HepG2 (cell line): ENCODE measurements around the gene SEMA7A. TPM values are rescaled to one million over a fixed set of nuclear protein-coding genes. Genes with fewer than 3 reads are reported as not detected.

Experiments used
- BCL6 ChIP-seq: IDR thresholded peaks from 2 replicates; pipeline ENCODE4 v1.6.1; 2016; ENCODE audit warnings: missing genetic modification reagents, missing compliant biosample characterization
- CTCF ChIP-seq: sonication (generic); formaldehyde crosslinking; IDR thresholded peaks from 2 replicates; pipeline ENCODE4 v1.5.0; 2020; ENCODE audit warnings: mild to moderate bottlenecking, missing genetic modification reagents, moderate library complexity
- DNMT1 ChIP-seq: sonication (generic); formaldehyde crosslinking; IDR thresholded peaks from 2 replicates; pipeline ENCODE4 v1.5.1; 2020; ENCODE audit warnings: mild to moderate bottlenecking, missing genetic modification reagents
- NR2C2 ChIP-seq: sonication (generic); formaldehyde crosslinking; IDR thresholded peaks from 2 replicates; pipeline ENCODE4 v1.4.0; 2020; ENCODE audit warnings: missing genetic modification reagents, mild to moderate bottlenecking, moderate library complexity, borderline replicate concordance
- SMARCE1 ChIP-seq: fragments of 450-650 bp; IDR thresholded peaks from 2 replicates; pipeline ENCODE4 v1.6.1; 2017; ENCODE audit warnings: borderline replicate concordance
- TAF15 ChIP-seq: fragments of 200-400 bp; formaldehyde crosslinking; IDR thresholded peaks from one replicate; pipeline ENCODE4 v1.6.1; 2018; ENCODE audit warnings: mild to moderate bottlenecking, low read depth, low read length; ENCODE audit not compliant: poor library complexity, severe bottlenecking
- THAP8 ChIP-seq: sonication (generic); formaldehyde crosslinking; IDR thresholded peaks from 2 replicates; pipeline ENCODE4 v1.5.1; 2020; ENCODE audit warnings: missing genetic modification reagents, mild to moderate bottlenecking, borderline replicate concordance
- ZC3H13 ChIP-seq: sonication (generic); formaldehyde crosslinking; IDR thresholded peaks from 2 replicates; pipeline ENCODE4 v1.8.1; 2023; ENCODE audit warnings: mild to moderate bottlenecking, missing genetic modification reagents, moderate library complexity
- ZNF17 ChIP-seq: sonication (generic); formaldehyde crosslinking; IDR thresholded peaks from 2 replicates; pipeline ENCODE4 v1.5.0; 2020; ENCODE audit warnings: mild to moderate bottlenecking, missing genetic modification reagents
- ZNF670 ChIP-seq: sonication (generic); formaldehyde crosslinking; IDR thresholded peaks from 2 replicates; pipeline ENCODE4 v1.8.0; 2022; ENCODE audit warnings: mild to moderate bottlenecking, missing genetic modification reagents, borderline replicate concordance
- ZNF878 ChIP-seq: sonication (generic); formaldehyde crosslinking; IDR thresholded peaks from 2 replicates; pipeline ENCODE4 v1.8.1; 2023; ENCODE audit warnings: mild to moderate bottlenecking, missing genetic modification reagents, moderate library complexity
- polyA plus RNA-seq, 8 experiments: library from polyadenylated mRNA; depleted of rRNA in 3 of 8; stranded (reverse) in 7 of 8; unstranded in 1 of 8; fragments of >200 nt; fragmentation: Illumina TruSeq in 4 of 8; extraction: Trizol in 4 of 8; gene quantifications; 2 replicates each; pipeline versions ENCODE4 v1.2.1 to v1.2.3, GENCODE V29; 2011 to 2016; ENCODE audit warnings: low read depth in 4 of 8, missing spikeins in 1 of 8, mixed read lengths in 1 of 8; ENCODE audit not compliant: insufficient read depth in 1 of 8
- total RNA-seq, 5 experiments: library from RNA; depleted of rRNA; stranded (reverse); fragments of >200 nt; fragmentation: Illumina TruSeq; extraction: Trizol; gene quantifications; 2 replicates each; pipeline ENCODE4 v1.2.3, GENCODE V29; 2016; ENCODE audit warnings: low read depth in 1 of 5
- TF ChIP-seq, protein P1 (sequence below): sonication (generic); formaldehyde crosslinking; IDR thresholded peaks from 2 replicates; pipeline ENCODE4 v1.4.0; 2020; ENCODE audit warnings: missing genetic modification reagents
- TF ChIP-seq, protein P2 (sequence below): conservative IDR thresholded peaks from 2 replicates; pipeline ENCODE4 v1.6.1; 2018; ENCODE audit warnings: missing genetic modification reagents
- TF ChIP-seq, protein P3 (sequence below): sonication (generic); formaldehyde crosslinking; IDR thresholded peaks from 2 replicates; pipeline ENCODE4 v1.4.0; 2020; ENCODE audit warnings: missing genetic modification reagents, low read depth, mild to moderate bottlenecking, borderline replicate concordance
- TF ChIP-seq, protein P4 (sequence below): sonication (generic); formaldehyde crosslinking; IDR thresholded peaks from 2 replicates; pipeline ENCODE4 v1.5.1; 2020; ENCODE audit warnings: mild to moderate bottlenecking, missing genetic modification reagents, moderate library complexity

The SEMA7A gene
- total and polyA plus RNA-seq, 2 of the 13 experiments (the other 11 are each of a cell fraction or from before 2014, with no cell fraction given) = 9.0 to 15.8 TPM

DNA sequence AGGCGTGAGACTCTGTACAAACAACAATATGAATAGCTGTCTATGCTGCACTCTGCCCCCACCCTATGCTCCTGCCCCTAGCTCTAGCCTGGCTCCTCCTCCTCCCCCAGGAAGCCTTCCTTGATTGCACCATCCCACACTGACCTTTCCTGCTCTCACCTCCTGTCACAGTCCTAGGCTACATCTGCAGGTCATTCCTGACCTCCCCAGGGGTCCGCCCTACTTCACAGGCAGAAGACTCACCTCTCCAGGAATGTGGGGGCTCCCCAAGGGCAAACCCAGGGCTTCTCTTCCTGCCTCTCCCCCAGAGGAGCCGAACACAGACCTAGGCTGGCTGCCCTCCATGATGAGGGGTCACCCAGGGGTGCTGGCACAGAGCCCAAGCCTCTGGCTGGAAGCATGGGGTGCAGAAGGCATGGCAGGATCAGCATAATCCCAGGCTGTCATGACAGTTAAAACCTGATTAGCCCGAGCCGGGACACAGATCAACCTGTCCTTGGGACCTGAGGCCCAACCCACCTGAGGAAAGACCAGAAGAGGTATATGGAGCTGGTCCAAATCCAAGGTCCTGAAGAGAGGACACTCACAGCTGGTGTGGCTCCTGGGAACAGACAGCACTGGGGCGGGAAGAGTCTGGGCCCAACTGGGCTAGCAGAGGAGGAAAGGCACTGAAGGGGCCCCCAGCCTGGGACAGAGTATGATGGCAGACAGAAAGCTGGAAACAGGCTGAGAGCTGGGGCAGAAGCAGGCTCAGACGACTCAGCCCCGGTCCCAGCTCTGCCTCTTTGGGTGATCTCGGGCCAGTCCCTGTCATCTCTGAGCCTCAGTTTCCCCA lies 5.9 kb downstream of the SEMA7A start (continued):
- TF ChIP-seq, protein P1, sequence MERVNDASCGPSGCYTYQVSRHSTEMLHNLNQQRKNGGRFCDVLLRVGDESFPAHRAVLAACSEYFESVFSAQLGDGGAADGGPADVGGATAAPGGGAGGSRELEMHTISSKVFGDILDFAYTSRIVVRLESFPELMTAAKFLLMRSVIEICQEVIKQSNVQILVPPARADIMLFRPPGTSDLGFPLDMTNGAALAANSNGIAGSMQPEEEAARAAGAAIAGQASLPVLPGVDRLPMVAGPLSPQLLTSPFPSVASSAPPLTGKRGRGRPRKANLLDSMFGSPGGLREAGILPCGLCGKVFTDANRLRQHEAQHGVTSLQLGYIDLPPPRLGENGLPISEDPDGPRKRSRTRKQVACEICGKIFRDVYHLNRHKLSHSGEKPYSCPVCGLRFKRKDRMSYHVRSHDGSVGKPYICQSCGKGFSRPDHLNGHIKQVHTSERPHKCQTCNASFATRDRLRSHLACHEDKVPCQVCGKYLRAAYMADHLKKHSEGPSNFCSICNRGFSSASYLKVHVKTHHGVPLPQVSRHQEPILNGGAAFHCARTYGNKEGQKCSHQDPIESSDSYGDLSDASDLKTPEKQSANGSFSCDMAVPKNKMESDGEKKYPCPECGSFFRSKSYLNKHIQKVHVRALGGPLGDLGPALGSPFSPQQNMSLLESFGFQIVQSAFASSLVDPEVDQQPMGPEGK = peak; percentile 76
- TF ChIP-seq NR2C2 (CRISPR knock-in tag) = peak; percentile 51; the same call in 1 of the 2 replicates
- TF ChIP-seq TAF15 = no peak
- TF ChIP-seq, protein P2, sequence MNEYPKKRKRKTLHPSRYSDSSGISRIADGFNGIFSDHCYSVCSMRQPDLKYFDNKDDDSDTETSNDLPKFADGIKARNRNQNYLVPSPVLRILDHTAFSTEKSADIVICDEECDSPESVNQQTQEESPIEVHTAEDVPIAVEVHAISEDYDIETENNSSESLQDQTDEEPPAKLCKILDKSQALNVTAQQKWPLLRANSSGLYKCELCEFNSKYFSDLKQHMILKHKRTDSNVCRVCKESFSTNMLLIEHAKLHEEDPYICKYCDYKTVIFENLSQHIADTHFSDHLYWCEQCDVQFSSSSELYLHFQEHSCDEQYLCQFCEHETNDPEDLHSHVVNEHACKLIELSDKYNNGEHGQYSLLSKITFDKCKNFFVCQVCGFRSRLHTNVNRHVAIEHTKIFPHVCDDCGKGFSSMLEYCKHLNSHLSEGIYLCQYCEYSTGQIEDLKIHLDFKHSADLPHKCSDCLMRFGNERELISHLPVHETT = no peak
- no peak for TF ChIP-seq ZC3H13 (CRISPR knock-in tag)
- TF ChIP-seq, protein P3, sequence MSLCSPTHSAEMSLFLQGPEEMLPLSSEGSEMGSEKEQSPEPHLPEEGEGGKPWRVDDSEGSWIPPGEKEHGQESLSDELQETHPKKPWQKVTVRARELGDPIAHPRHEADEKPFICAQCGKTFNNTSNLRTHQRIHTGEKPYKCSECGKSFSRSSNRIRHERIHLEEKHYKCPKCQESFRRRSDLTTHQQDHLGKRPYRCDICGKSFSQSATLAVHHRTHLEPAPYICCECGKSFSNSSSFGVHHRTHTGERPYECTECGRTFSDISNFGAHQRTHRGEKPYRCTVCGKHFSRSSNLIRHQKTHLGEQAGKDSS (CRISPR knock-in tag) = no peak
- no peak for TF ChIP-seq ZNF17 (CRISPR knock-in tag)
- TF ChIP-seq BCL6 = no peak
- no peak for TF ChIP-seq ZNF670 (CRISPR knock-in tag)
- TF ChIP-seq CTCF (CRISPR knock-in tag) = no peak; the same call in 1 of the 2 replicates
- no peak for TF ChIP-seq SMARCE1
- TF ChIP-seq, protein P4, sequence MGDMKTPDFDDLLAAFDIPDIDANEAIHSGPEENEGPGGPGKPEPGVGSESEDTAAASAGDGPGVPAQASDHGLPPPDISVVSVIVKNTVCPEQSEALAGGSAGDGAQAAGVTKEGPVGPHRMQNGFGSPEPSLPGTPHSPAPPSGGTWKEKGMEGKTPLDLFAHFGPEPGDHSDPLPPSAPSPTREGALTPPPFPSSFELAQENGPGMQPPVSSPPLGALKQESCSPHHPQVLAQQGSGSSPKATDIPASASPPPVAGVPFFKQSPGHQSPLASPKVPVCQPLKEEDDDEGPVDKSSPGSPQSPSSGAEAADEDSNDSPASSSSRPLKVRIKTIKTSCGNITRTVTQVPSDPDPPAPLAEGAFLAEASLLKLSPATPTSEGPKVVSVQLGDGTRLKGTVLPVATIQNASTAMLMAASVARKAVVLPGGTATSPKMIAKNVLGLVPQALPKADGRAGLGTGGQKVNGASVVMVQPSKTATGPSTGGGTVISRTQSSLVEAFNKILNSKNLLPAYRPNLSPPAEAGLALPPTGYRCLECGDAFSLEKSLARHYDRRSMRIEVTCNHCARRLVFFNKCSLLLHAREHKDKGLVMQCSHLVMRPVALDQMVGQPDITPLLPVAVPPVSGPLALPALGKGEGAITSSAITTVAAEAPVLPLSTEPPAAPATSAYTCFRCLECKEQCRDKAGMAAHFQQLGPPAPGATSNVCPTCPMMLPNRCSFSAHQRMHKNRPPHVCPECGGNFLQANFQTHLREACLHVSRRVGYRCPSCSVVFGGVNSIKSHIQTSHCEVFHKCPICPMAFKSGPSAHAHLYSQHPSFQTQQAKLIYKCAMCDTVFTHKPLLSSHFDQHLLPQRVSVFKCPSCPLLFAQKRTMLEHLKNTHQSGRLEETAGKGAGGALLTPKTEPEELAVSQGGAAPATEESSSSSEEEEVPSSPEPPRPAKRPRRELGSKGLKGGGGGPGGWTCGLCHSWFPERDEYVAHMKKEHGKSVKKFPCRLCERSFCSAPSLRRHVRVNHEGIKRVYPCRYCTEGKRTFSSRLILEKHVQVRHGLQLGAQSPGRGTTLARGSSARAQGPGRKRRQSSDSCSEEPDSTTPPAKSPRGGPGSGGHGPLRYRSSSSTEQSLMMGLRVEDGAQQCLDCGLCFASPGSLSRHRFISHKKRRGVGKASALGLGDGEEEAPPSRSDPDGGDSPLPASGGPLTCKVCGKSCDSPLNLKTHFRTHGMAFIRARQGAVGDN (CRISPR knock-in tag) = 0 out of 2 replicates have a peak, but pooled peaks have one; percentile 6
- no peak for TF ChIP-seq THAP8
- no peak for TF ChIP-seq ZNF878 (CRISPR knock-in tag)
- TF ChIP-seq DNMT1 (CRISPR knock-in tag) = no peak
